ENCODE results near the gene FCER2. TPM values are rescaled to one million over a fixed set of nuclear protein-coding genes. Genes with fewer than 3 reads are reported as not detected.

Gene FCER2
- total RNA-seq, 3 donors from 2014 or later (not counting 1 experiment from before 2014, with no cell fraction given) = 0.52 to 1.2 (median 1.0) TPM

GRCh38 chr19:7658219-7658686 lies 43.7 kb downstream of the FCER2 start:
- Mint-ChIP-seq H3K27me3 (ENCODE audit: low read depth in 2 of 2) (no peaks in the 10 kb centered on the region), H3K27ac (no peak overlapping the region), H3K4me3 (no peak overlapping the region), H3K36me3 (no peaks in the 10 kb centered on the region), H3K4me1 (no peaks in the 10 kb centered on the region), H3K9me3 (no peaks in the 10 kb centered on the region)
- H3K27ac ChIP-seq (ENCODE audit: low read length) = peak overlapping the region; percentile 24
- peak in 1 of 2 donors; percentile 75 for DNase-seq
- TF ChIP-seq CTCF (IDR thresholded peaks at IDR 0.05) = no peak
- no peaks in the 10 kb centered on the region for H3K36me3 ChIP-seq (ENCODE audit: control insufficient read depth, insufficient read depth, low read length)
- no peaks in the 10 kb centered on the region for H3K27me3 ChIP-seq (ENCODE audit: control insufficient read depth, insufficient read depth, low read length)
- ATAC-seq = peak in 2 of 3 donors; percentile 42 to 54
- WGBS (ENCODE audit: insufficient coverage) = 29% methylated on average over 9 of the region's 9 CpGs
- peaks cover 15% of the 10 kb centered on the region for H3K4me1 ChIP-seq (ENCODE audit: control insufficient read depth, insufficient read depth, low read length)
- no peak overlapping the region for H3K4me3 ChIP-seq (ENCODE audit: low read length)
- intact Hi-C loops (cut with micrococcal nuclease) = no loop called here
- no peaks in the 10 kb centered on the region for H3K9me3 ChIP-seq (ENCODE audit: control insufficient read depth, insufficient read depth, low read length)

- 46% methylated on average over 12 of the region's 14 CpGs for WGBS (ENCODE audit: insufficient coverage)
These were observed 44.7 kb downstream of the FCER2 start for GRCh38 chr19:7657131-7657751.

GRCh38 chr19:7655581-7655980 lies 46.4 kb downstream of the FCER2 start:
- peaks cover 25% of the 10 kb centered on the region for H3K4me1 ChIP-seq (ENCODE audit: control insufficient read depth, insufficient read depth, low read length)
- 68% methylated on average over 8 of the region's 8 CpGs for WGBS (ENCODE audit: insufficient coverage)
- ATAC-seq = no peak
- no peak for DNase-seq
- H3K27ac Mint-ChIP-seq = peak overlapping the region in 1 of 2 donors; percentile 72
- no peaks in the 10 kb centered on the region for H3K9me3 ChIP-seq (ENCODE audit: control insufficient read depth, insufficient read depth, low read length)
- H3K36me3 ChIP-seq (ENCODE audit: control insufficient read depth, insufficient read depth, low read length) = no peaks in the 10 kb centered on the region
- no peaks in the 10 kb centered on the region for H3K36me3 Mint-ChIP-seq
- intact Hi-C loops (cut with micrococcal nuclease) = no loop called here
- H3K4me3 ChIP-seq (ENCODE audit: low read length) = no peak overlapping the region
- H3K4me3 Mint-ChIP-seq = no peak overlapping the region
- H3K9me3 Mint-ChIP-seq = no peaks in the 10 kb centered on the region
- H3K27ac ChIP-seq (ENCODE audit: low read length) = no peak overlapping the region
- H3K27me3 Mint-ChIP-seq (ENCODE audit: low read depth in 2 of 2) = no peaks in the 10 kb centered on the region
- no peak for TF ChIP-seq CTCF (IDR thresholded peaks at IDR 0.05)
- peaks cover 5 to 10% of the 10 kb centered on the region in 2 donors for H3K4me1 Mint-ChIP-seq
- H3K27me3 ChIP-seq (ENCODE audit: control insufficient read depth, insufficient read depth, low read length) = no peaks in the 10 kb centered on the region

More at GRCh38 chr19:7657131-7657751, 44.7 kb downstream of the FCER2 start:
- Mint-ChIP-seq H3K36me3 (no peaks in the 10 kb centered on the region), H3K27ac (no peak overlapping the region), H3K27me3 (ENCODE audit: low read depth in 2 of 2) (no peaks in the 10 kb centered on the region), H3K4me1 (peaks cover 3 to 8% of the 10 kb centered on the region in 2 donors), H3K9me3 (no peaks in the 10 kb centered on the region), H3K4me3 (no peak overlapping the region)
- Histone ChIP-seq H3K9me3 (ENCODE audit: control insufficient read depth, insufficient read depth, low read length) (no peaks in the 10 kb centered on the region), H3K4me1 (ENCODE audit: control insufficient read depth, insufficient read depth, low read length) (peaks cover 19% of the 10 kb centered on the region), H3K36me3 (ENCODE audit: control insufficient read depth, insufficient read depth, low read length) (no peaks in the 10 kb centered on the region), H3K27ac (ENCODE audit: low read length) (peak overlapping the region; percentile 34), H3K27me3 (ENCODE audit: control insufficient read depth, insufficient read depth, low read length) (no peaks in the 10 kb centered on the region), H3K4me3 (ENCODE audit: low read length) (no peak overlapping the region)
- DNase-seq = peak in 1 of 2 donors; percentile 41
- intact Hi-C loops (cut with micrococcal nuclease) = no loop called here
- ATAC-seq = peak; percentile 44 to 51 (median 49)
- no peak for TF ChIP-seq CTCF (IDR thresholded peaks at IDR 0.05)

GRCh38 chr19:7654401-7654800 lies 47.5 kb downstream of the FCER2 start:
- Mint-ChIP-seq H3K4me3 (no peak overlapping the region), H3K4me1 (peaks cover 5 to 10% of the 10 kb centered on the region in 2 donors), H3K9me3 (no peaks in the 10 kb centered on the region), H3K27me3 (ENCODE audit: low read depth in 2 of 2) (no peaks in the 10 kb centered on the region), H3K27ac (no peak overlapping the region), H3K36me3 (no peaks in the 10 kb centered on the region)
- Histone ChIP-seq H3K36me3 (ENCODE audit: control insufficient read depth, insufficient read depth, low read length) (no peaks in the 10 kb centered on the region), H3K4me3 (ENCODE audit: low read length) (no peak overlapping the region), H3K9me3 (ENCODE audit: control insufficient read depth, insufficient read depth, low read length) (no peaks in the 10 kb centered on the region), H3K27ac (ENCODE audit: low read length) (no peak overlapping the region), H3K4me1 (ENCODE audit: control insufficient read depth, insufficient read depth, low read length) (peaks cover 25% of the 10 kb centered on the region), H3K27me3 (ENCODE audit: control insufficient read depth, insufficient read depth, low read length) (no peaks in the 10 kb centered on the region)
- DNase-seq (no peak), ATAC-seq (no peak)
- 89% methylated on average over 6 of the region's 8 CpGs for WGBS (ENCODE audit: insufficient coverage)
- intact Hi-C loops (cut with micrococcal nuclease) = no loop called here
- TF ChIP-seq CTCF (IDR thresholded peaks at IDR 0.05) = no peak
